GM12875 (cell line): Measurements from ENCODE around the gene VPS35L.

ENCODE experiments used
- H3K4me3 ChIP-seq: one replicate; pipeline ENCODE4 v1.5.1; 2011; ENCODE audit warnings: low read depth, low read length, control low read depth
- TF ChIP-seq, protein P1 (sequence below): IDR thresholded peaks from 2 replicates; pipeline ENCODE4 v1.5.1; 2011; ENCODE audit warnings: low read depth, mild to moderate bottlenecking, control low read depth, inconsistent platforms, low read length, moderate library complexity, borderline replicate concordance; ENCODE audit not compliant: insufficient read depth

VPS35L gene

DNA sequence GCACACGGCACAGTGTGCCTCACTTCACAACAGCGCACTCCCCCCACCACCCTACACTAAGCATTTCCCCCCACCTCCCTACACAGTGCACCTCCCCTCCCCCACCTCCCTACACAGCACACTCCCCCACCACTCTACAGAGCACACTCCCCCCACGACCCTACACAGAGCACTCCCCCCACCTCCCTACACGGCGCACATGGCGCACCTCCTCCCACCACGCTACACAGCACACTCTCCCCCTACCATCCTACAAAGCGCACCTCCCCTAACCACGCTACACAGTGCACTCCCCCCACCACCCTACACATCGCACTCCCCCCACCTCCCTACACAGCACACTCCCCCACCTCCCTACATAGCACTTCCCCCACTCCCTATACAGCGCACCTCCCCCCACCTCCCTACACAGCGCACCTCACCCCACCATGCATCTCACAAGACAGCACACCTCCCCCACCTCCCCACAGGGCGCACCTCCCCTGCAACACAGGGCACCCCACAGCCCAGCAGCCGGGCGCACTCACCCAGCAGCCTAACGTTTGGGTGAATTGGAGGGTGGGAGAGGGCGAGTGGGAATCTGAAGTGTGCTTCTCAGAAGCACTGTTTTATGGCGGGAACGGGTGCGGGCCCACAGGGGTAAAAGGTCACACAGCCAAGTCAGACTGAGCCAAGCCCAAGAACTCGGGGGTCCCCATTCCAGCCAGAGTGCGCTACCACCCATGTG is 152.2 kb downstream of the VPS35L start:
- no peak overlapping the region for H3K4me3 ChIP-seq
- TF ChIP-seq, protein P1, sequence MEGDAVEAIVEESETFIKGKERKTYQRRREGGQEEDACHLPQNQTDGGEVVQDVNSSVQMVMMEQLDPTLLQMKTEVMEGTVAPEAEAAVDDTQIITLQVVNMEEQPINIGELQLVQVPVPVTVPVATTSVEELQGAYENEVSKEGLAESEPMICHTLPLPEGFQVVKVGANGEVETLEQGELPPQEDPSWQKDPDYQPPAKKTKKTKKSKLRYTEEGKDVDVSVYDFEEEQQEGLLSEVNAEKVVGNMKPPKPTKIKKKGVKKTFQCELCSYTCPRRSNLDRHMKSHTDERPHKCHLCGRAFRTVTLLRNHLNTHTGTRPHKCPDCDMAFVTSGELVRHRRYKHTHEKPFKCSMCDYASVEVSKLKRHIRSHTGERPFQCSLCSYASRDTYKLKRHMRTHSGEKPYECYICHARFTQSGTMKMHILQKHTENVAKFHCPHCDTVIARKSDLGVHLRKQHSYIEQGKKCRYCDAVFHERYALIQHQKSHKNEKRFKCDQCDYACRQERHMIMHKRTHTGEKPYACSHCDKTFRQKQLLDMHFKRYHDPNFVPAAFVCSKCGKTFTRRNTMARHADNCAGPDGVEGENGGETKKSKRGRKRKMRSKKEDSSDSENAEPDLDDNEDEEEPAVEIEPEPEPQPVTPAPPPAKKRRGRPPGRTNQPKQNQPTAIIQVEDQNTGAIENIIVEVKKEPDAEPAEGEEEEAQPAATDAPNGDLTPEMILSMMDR, result no peak

DNA sequence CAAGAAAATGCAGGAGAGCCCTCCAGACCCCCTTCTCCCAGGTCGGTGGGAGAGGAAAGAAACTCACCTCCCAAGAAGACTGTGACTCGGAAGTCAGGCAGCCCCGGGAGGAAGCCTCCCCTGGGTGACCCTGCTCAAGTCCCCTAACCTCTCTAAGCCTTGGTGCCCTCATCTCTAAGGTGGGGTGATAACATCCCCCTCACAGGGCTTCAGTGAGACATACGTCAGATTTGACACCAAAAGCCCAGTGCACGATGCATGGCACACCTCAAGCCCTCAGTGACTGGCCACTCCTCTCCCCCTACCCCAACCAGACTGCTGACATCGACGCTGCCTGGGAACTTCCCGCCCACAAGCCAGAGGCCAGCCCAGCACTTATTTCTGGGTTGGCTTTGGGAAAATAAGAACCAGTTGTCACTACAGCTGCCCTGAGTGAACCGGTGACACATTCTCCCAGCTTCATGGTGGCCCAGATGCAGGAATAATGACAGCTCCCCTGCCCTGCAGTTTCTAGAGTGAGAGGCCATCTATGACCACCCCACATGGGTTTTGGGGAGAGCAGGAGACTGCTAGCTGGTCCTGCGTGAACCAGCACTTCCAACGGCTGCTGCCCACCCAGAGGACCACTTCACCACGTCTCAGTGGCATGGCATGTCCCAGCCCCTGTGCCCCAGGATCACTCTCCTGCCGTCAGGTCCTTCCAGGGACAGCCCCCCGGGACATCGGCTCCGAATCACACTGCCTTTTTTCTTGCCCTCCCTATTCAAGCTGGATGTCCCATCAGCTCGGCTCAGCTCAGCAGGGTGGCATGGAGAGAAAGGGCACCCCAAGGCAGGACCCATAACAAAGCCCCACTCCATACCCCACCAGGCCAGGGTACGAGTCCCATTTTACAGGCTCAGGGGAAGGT is 153.0 kb downstream of the VPS35L start:
- TF ChIP-seq, protein P1, result no peak
- no peak overlapping the region for H3K4me3 ChIP-seq

DNA sequence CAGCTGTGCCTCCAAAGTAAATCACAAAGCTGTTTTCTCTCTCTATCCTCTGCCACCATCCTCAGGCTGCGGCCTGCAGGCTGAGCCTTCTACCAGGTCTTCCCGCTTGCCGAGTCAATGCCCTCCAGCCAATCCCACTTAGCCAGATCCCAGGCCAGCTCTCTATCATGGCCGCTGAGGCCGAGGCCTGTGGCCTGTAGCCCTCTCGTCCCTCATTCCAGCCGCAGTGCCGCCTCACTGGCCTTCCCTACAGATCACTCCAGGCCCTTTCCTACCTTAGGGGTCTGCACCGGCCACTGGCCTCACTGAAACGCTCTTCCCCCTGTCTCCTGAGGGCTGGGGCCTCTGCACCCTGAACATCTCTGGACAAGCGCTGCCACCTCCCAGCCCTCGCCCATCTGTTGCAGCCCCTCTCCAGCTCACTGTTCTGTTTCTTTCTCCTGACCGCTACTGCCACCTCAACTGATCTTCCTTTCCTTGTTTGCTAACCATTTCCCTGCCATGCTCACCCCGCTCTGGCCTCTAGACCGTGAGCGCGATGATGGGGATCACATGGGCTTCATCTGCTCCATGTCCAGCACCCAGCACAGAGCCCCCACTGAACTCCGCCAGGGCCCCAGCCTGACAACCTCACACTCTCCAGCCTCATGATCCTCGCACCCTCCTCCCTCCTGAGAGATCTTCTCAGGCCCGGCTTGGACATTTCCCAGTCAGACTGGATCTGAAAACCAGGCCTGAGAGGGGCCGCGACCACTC is 154.1 kb downstream of the VPS35L start:
- TF ChIP-seq, protein P1, result no peak

DNA sequence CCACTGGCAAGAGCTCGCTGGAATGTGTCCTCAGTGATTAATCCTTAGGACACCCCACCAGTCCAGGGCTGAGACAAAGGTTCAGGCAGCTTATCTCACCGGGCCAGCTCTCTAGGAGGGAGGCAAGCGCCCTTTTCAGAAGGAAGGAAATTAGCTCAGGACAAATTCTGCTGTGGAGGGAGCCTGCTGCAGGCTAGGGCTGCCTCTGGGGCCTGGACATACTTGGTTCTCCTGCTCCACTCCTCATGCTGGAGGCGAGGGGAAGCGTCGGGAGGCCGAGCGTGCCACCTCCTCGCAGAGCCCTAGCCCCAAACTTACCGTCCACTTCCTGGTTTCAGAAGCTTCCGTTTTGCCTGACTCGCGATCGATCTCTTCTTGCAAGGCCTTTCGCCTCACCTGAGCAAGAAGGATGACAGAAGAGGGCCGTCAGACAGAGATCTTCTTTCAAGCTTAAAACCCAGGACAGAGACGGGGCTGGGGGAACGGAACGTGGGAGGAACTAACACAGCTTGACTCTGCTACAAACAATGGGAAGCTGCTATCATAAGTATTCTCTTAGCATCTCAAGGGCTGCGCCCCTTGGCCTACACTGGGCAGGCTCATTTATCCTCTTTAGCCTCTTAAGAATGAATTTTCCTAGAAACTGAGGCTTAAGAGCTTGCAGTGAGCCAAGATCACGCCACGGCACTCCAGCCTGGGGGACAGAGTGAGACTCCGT is 154.8 kb downstream of the VPS35L start:
- no peak overlapping the region for H3K4me3 ChIP-seq
- TF ChIP-seq, protein P1, result no peak

More for the DNA sequence above, 154.1 kb downstream of the VPS35L start:
- no peak overlapping the region for H3K4me3 ChIP-seq

DNA sequence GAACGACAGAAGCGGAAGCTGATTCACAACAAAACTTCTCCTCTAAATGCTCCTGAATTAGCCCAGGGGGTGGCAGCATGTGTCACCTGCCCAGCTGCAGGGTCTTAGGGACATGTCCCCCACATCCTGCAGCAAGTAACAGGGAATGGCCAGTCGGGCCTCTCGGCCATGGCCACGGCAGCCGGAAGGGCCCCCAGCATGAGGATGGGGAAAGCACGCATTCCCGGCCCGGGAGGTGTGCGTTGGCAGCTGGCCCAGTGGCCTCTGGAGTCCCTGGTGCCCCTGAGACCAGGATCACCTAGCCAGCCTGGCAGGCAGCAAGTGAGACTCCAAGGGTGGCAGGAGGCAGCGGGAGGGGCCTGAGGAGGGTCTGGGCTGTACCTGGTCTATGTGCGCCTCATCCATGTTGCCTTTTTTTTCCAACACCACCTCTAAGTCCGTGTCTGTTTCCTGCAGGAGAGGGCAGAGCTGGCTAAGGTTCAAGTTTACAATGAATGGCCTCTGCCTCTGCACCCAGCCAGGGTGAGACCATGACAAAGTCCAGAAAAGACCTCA is 155.6 kb downstream of the VPS35L start:
- no peak overlapping the region for H3K4me3 ChIP-seq
- TF ChIP-seq, protein P1, result no peak

DNA sequence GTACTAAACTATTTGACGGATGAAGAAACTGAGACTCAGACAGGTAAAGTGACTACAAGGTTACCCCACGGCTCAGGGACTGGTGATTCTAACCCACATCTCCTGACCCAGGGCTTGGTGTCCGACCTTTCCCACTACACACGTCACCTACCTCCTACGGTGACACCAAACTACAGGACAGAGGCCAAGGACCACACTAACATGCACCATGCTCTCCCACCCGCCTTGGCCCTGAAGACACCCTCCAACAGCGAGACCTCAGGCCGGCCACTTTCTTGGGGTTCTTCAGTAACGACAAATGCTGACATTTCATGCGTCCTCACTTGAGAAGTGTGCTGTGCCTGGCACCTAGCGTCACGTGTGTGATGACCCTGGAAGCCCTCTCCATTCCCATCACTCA is 156.1 kb downstream of the VPS35L start:
- TF ChIP-seq, protein P1, result no peak
- no peak overlapping the region for H3K4me3 ChIP-seq
